ENCODE results near the gene PKN2. TPM values are rescaled to one million over a fixed set of nuclear protein-coding genes. Genes with fewer than 3 reads are reported as not detected.

Gene PKN2
- polyA plus RNA-seq, 3 donors: 6.9 to 23.0 (median 8.7) TPM

DNA sequence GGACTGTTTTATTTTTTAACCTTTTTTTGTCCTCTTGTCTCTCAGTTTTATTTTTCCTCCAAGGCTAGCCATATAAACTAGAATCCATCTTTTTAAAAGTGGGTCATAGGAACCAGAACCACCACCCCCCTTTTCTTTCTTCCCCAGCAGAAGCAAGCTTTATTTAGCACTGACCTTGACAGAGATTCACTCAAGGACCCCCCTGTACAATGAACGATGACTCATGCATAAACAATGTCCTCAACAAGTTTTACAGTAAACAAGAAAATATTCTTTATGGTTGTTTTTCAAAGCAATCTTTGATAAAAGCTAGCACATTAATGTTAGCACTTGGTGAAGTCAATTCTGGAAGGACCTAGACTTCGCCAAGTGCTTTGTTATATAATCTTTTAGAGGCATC lies 14.1 kb downstream of the PKN2 start:
- H2AFZ ChIP-seq (ENCODE audit: insufficient read depth, low read depth, low read length, poor library complexity, severe bottlenecking): no peak overlapping the region

DNA sequence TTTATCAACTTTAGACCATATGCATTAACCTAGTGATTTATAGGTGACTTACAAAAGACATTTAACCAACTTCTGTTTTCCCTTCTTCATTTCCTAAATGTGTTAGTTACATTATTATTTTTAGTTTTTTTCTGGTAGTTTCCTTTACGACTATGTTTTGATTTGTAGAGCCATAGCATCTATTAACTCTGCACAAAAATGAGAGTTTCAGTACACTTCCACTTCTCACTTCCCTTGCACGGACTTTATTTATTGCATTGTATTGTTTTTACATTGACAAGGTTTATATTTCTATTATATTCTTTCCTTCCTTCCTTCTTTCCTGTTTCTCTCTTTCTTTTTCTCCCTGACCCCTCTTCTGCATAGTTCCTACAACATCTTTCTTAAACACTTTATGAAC lies 14.7 kb downstream of the PKN2 start:
- Histone ChIP-seq H3K27ac (ENCODE audit: low read depth in 1 of 2, low read length in 2 of 2) (peak overlapping the region in 1 of 2 donors; percentile 28), H3K27me3 (ENCODE audit: control insufficient read depth in 2 of 2, insufficient read depth in 2 of 2, low read length in 2 of 2) (no peaks in the 10 kb centered on the region), H3K9ac (ENCODE audit: insufficient read depth, low read length, poor library complexity, severe bottlenecking) (no peak overlapping the region), H3K4me2 (replicated peaks; ENCODE audit: extremely low read depth, low read length, poor library complexity, severe bottlenecking) (peak overlapping the region; percentile 44), H2AFZ (ENCODE audit: insufficient read depth, low read depth, low read length, poor library complexity, severe bottlenecking) (no peak overlapping the region), H3K79me2 (ENCODE audit: insufficient read depth, low read length) (peaks cover 70% of the 10 kb centered on the region), H4K20me1 (ENCODE audit: insufficient read depth, low read length) (peaks cover 16% of the 10 kb centered on the region), H3K4me3 (replicated peaks in 1 of 3; ENCODE audit: low read depth in 2 of 3, low read length in 3 of 3) (peak overlapping the region in 1 of 3 experiments; percentile 23), H3K9me3 (replicated peaks in 1 of 2; ENCODE audit: control insufficient read depth in 1 of 2, insufficient read depth in 1 of 2, low read length in 2 of 2) (no peaks in the 10 kb centered on the region), H3K4me1 (ENCODE audit: control insufficient read depth in 1 of 2, insufficient read depth in 2 of 2, low read length in 2 of 2) (peaks cover 39 to 52% of the 10 kb centered on the region in 2 donors), H3K36me3 (replicated peaks in 1 of 2; ENCODE audit: control insufficient read depth in 1 of 2, insufficient read depth in 2 of 2, low read length in 2 of 2) (peaks cover 0 to 7% of the 10 kb centered on the region in 2 donors)
- peaks cover 0 to 3% (median 0%) of the 10 kb centered on the region in 3 donors for H3K27me3 Mint-ChIP-seq (ENCODE audit: low read depth in 3 of 3)
- no CpG with 5 or more reads among the region's 2 CpGs for WGBS (ENCODE audit: insufficient coverage)
- peak overlapping the region in 1 of 2 donors; percentile 61 for H3K4me3 Mint-ChIP-seq
- H3K9me3 Mint-ChIP-seq: no peaks in the 10 kb centered on the region
- H3K36me3 Mint-ChIP-seq: peaks cover 11 to 16% of the 10 kb centered on the region in 2 donors
- TF ChIP-seq, protein P1, sequence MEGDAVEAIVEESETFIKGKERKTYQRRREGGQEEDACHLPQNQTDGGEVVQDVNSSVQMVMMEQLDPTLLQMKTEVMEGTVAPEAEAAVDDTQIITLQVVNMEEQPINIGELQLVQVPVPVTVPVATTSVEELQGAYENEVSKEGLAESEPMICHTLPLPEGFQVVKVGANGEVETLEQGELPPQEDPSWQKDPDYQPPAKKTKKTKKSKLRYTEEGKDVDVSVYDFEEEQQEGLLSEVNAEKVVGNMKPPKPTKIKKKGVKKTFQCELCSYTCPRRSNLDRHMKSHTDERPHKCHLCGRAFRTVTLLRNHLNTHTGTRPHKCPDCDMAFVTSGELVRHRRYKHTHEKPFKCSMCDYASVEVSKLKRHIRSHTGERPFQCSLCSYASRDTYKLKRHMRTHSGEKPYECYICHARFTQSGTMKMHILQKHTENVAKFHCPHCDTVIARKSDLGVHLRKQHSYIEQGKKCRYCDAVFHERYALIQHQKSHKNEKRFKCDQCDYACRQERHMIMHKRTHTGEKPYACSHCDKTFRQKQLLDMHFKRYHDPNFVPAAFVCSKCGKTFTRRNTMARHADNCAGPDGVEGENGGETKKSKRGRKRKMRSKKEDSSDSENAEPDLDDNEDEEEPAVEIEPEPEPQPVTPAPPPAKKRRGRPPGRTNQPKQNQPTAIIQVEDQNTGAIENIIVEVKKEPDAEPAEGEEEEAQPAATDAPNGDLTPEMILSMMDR (IDR thresholded peaks at IDR 0.05): no peak
- intact Hi-C loops (cut with micrococcal nuclease): no loop called here
- DNase-seq: no peak
- peaks cover 57% of the 10 kb centered on the region for H3K4me1 Mint-ChIP-seq
- H3K27ac Mint-ChIP-seq: peak overlapping the region; percentile 12 to 83 (median 53)

More for the DNA sequence above, 14.1 kb downstream of the PKN2 start:
- Mint-ChIP-seq H3K27ac (peak overlapping the region in 6 of 7 donors; percentile 8 to 81 (median 62)), H3K27me3 (ENCODE audit: low read depth in 3 of 3) (peaks cover 0 to 5% (median 0%) of the 10 kb centered on the region in 3 donors), H3K4me1 (peaks cover 57% of the 10 kb centered on the region), H3K4me3 (no peak overlapping the region), H3K9me3 (no peaks in the 10 kb centered on the region), H3K36me3 (peaks cover 15 to 22% of the 10 kb centered on the region in 2 donors)
- H3K9ac ChIP-seq (ENCODE audit: insufficient read depth, low read length, poor library complexity, severe bottlenecking): no peak overlapping the region
- no peaks in the 10 kb centered on the region for H3K27me3 ChIP-seq (ENCODE audit: control insufficient read depth in 2 of 2, insufficient read depth in 2 of 2, low read length in 2 of 2)
- H3K4me3 ChIP-seq (replicated peaks in 1 of 3; ENCODE audit: low read depth in 2 of 3, low read length in 3 of 3): peak overlapping the region in 1 of 3 experiments; percentile 23
- H3K4me2 ChIP-seq (replicated peaks; ENCODE audit: extremely low read depth, low read length, poor library complexity, severe bottlenecking): no peak overlapping the region
- peaks cover 39 to 50% of the 10 kb centered on the region in 2 donors for H3K4me1 ChIP-seq (ENCODE audit: control insufficient read depth in 1 of 2, insufficient read depth in 2 of 2, low read length in 2 of 2)
- H3K27ac ChIP-seq (ENCODE audit: low read depth in 1 of 2, low read length in 2 of 2): peak overlapping the region in 1 of 2 donors; percentile 28
- H3K36me3 ChIP-seq (replicated peaks in 1 of 2; ENCODE audit: control insufficient read depth in 1 of 2, insufficient read depth in 2 of 2, low read length in 2 of 2): peaks cover 0 to 13% of the 10 kb centered on the region in 2 donors
- intact Hi-C loops (cut with micrococcal nuclease): no loop called here
- TF ChIP-seq, protein P1 (IDR thresholded peaks at IDR 0.05): no peak
- H3K9me3 ChIP-seq (replicated peaks in 1 of 2; ENCODE audit: control insufficient read depth in 1 of 2, insufficient read depth in 1 of 2, low read length in 2 of 2): no peaks in the 10 kb centered on the region
- no CpG with 5 or more reads among the region's 2 CpGs for WGBS (ENCODE audit: insufficient coverage)
- H3K79me2 ChIP-seq (ENCODE audit: insufficient read depth, low read length): peaks cover 70% of the 10 kb centered on the region
- no peak for DNase-seq
- peaks cover 22% of the 10 kb centered on the region for H4K20me1 ChIP-seq (ENCODE audit: insufficient read depth, low read length)

Data from CD14-positive monocyte (primary cell).